Measurements from ENCODE around the gene LHX1. TPM values are rescaled to one million over a fixed set of nuclear protein-coding genes. Genes with fewer than 3 reads are reported as not detected.

Gene LHX1
- total and polyA plus RNA-seq, 9 of the 15 experiments (the other 6 are each of a cell fraction or from before 2014, with no cell fraction given): 0.05 to 0.64 (median 0.07) TPM; not detected in 6

DNA sequence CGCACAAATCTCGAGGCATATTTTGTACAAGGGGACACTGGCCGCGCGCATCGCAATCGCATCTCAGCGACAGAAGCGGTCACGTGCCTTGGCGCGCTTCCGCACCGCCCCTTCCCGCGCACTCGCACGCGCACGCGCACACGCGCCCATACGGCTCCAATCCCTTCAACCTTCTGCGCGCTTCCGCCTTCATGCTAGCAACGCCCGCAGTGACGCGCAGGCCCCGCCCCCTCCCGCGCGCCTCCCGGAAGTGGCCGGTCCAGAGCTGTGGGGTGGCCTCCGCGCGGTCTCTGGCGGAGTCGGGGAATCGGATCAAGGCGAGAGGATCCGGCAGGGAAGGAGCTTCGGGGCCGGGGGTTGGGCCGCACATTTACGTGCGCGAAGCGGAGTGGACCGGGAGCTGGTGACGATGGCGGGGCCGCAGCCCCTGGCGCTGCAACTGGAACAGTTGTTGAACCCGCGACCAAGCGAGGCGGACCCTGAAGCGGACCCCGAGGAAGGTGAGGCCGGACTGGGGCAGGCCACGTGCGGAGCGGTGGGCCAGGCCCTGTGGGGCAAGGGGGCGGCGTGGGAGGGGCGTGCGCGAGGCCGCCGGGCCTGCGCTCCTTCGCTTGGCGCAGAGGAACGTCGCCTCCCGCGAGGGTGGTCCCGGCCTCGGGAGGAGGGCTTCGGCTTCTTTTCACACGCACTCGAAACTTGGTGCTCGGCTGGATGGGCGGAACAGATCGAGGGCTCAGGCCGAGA is 11.6 kb downstream of the LHX1 start, which contains the start of gene AATF (continued):
- no peak for TF ChIP-seq HDGF (IDR thresholded peaks at IDR 0.05)
- no peak for TF ChIP-seq ZBTB17 (CRISPR knock-in tag; IDR thresholded peaks at IDR 0.05)
- no peak for TF ChIP-seq BACH1 (tag; IDR thresholded peaks at IDR 0.05)
- TF ChIP-seq, protein P1, sequence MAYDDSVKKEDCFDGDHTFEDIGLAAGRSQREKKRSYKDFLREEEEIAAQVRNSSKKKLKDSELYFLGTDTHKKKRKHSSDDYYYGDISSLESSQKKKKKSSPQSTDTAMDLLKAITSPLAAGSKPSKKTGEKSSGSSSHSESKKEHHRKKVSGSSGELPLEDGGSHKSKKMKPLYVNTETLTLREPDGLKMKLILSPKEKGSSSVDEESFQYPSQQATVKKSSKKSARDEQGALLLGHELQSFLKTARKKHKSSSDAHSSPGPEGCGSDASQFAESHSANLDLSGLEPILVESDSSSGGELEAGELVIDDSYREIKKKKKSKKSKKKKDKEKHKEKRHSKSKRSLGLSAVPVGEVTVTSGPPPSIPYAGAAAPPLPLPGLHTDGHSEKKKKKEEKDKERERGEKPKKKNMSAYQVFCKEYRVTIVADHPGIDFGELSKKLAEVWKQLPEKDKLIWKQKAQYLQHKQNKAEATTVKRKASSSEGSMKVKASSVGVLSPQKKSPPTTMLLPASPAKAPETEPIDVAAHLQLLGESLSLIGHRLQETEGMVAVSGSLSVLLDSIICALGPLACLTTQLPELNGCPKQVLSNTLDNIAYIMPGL (CRISPR knock-in tag; IDR thresholded peaks at IDR 0.05): peak; percentile 44; the same call in 1 of the 2 replicates
- no peak for TF ChIP-seq ARHGAP35 (IDR thresholded peaks at IDR 0.05; ENCODE audit: partially characterized antibody)
- TF ChIP-seq, protein P2, sequence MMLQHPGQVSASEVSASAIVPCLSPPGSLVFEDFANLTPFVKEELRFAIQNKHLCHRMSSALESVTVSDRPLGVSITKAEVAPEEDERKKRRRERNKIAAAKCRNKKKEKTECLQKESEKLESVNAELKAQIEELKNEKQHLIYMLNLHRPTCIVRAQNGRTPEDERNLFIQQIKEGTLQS (IDR thresholded peaks at IDR 0.05): 0 out of 2 replicates have a peak, but pooled peaks have one; percentile 30
- TF ChIP-seq, protein P2 (CRISPR knock-in tag; conservative IDR thresholded peaks at IDR 0.05): no peak; the same call in none of the 2 replicates
- TF ChIP-seq, protein P3, sequence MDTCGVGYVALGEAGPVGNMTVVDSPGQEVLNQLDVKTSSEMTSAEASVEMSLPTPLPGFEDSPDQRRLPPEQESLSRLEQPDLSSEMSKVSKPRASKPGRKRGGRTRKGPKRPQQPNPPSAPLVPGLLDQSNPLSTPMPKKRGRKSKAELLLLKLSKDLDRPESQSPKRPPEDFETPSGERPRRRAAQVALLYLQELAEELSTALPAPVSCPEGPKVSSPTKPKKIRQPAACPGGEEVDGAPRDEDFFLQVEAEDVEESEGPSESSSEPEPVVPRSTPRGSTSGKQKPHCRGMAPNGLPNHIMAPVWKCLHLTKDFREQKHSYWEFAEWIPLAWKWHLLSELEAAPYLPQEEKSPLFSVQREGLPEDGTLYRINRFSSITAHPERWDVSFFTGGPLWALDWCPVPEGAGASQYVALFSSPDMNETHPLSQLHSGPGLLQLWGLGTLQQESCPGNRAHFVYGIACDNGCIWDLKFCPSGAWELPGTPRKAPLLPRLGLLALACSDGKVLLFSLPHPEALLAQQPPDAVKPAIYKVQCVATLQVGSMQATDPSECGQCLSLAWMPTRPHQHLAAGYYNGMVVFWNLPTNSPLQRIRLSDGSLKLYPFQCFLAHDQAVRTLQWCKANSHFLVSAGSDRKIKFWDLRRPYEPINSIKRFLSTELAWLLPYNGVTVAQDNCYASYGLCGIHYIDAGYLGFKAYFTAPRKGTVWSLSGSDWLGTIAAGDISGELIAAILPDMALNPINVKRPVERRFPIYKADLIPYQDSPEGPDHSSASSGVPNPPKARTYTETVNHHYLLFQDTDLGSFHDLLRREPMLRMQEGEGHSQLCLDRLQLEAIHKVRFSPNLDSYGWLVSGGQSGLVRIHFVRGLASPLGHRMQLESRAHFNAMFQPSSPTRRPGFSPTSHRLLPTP (IDR thresholded peaks at IDR 0.05; ENCODE audit: borderline replicate concordance, extremely low read depth, insufficient read length): no peak
- TF ChIP-seq, protein P4, sequence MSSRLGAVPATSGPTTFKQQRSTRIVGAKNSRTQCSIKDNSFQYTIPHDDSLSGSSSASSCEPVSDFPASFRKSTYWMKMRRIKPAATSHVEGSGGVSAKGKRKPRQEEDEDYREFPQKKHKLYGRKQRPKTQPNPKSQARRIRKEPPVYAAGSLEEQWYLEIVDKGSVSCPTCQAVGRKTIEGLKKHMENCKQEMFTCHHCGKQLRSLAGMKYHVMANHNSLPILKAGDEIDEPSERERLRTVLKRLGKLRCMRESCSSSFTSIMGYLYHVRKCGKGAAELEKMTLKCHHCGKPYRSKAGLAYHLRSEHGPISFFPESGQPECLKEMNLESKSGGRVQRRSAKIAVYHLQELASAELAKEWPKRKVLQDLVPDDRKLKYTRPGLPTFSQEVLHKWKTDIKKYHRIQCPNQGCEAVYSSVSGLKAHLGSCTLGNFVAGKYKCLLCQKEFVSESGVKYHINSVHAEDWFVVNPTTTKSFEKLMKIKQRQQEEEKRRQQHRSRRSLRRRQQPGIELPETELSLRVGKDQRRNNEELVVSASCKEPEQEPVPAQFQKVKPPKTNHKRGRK (tag; IDR thresholded peaks at IDR 0.05): no peak
- no peak for TF ChIP-seq ZNF57 (CRISPR knock-in tag; IDR thresholded peaks at IDR 0.05)
- TF ChIP-seq ZNF24 (IDR thresholded peaks at IDR 0.05): peak; percentile 58; the same call in 1 of the 2 replicates
- no peak for TF ChIP-seq ZNF507 (tag; conservative IDR thresholded peaks at IDR 0.05)
- no peak for TF ChIP-seq SAFB2 (IDR thresholded peaks at IDR 0.05; ENCODE audit: borderline replicate concordance, low read depth, low read length, severe bottlenecking)
- TF ChIP-seq, protein P5, sequence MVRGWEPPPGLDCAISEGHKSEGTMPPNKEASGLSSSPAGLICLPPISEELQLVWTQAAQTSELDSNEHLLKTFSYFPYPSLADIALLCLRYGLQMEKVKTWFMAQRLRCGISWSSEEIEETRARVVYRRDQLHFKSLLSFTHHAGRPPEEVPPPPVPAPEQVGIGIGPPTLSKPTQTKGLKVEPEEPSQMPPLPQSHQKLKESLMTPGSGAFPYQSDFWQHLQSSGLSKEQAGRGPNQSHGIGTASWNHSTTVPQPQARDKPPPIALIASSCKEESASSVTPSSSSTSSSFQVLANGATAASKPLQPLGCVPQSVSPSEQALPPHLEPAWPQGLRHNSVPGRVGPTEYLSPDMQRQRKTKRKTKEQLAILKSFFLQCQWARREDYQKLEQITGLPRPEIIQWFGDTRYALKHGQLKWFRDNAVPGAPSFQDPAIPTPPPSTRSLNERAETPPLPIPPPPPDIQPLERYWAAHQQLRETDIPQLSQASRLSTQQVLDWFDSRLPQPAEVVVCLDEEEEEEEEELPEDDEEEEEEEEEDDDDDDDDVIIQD (CRISPR knock-in tag; IDR thresholded peaks at IDR 0.05): no peak
- TF ChIP-seq SIRT6 (IDR thresholded peaks at IDR 0.05; ENCODE audit: low read depth, low read length): no peak
- no peak for TF ChIP-seq RHOXF2B (CRISPR knock-in tag; conservative IDR thresholded peaks at IDR 0.05)
- TF ChIP-seq SRSF9 (IDR thresholded peaks at IDR 0.05; ENCODE audit: borderline replicate concordance, low read depth, low read length): no peak
- TF ChIP-seq PHF21A (IDR thresholded peaks at IDR 0.05; ENCODE audit: borderline replicate concordance, low read depth): 0 out of 2 replicates have a peak, but pooled peaks have one; percentile 68
- no peak for TF ChIP-seq ZSCAN32 (CRISPR knock-in tag; IDR thresholded peaks at IDR 0.05)
